Measurements from ENCODE around the gene CUL9. TPM values are rescaled to one million over a fixed set of nuclear protein-coding genes. Genes with fewer than 3 reads are reported as not detected.

Gene CUL9
- total RNA-seq, 1 donor from 2014 or later: 36.1 TPM

- Histone ChIP-seq H3K4me3 (no peak overlapping the region), H3K27ac (no peak overlapping the region), H3K27me3 (peaks cover 4% of the 10 kb centered on the region), H3K36me3 (no peaks in the 10 kb centered on the region), H3K9me3 (no peaks in the 10 kb centered on the region), H3K4me1 (no peaks in the 10 kb centered on the region)
- TF ChIP-seq CTCF (IDR thresholded peaks at IDR 0.05): no peak
- DNase-seq (ENCODE audit: low spot score in 2 of 2): no peak
- intact Hi-C loops (cut with DNase I): no loop called here
These were observed 82.7 kb downstream of the CUL9 start for GRCh38 chr6:43264599-43265145.

- TF ChIP-seq CTCF (IDR thresholded peaks at IDR 0.05): no peak
- no peak for DNase-seq (ENCODE audit: low spot score in 2 of 2)
- Histone ChIP-seq H3K4me1 (no peaks in the 10 kb centered on the region), H3K36me3 (no peaks in the 10 kb centered on the region), H3K4me3 (no peak overlapping the region), H3K9me3 (no peaks in the 10 kb centered on the region), H3K27ac (no peak overlapping the region), H3K27me3 (peaks cover 7% of the 10 kb centered on the region)
- intact Hi-C loops (cut with DNase I): no loop called here
These were observed 83.6 kb downstream of the CUL9 start for GRCh38 chr6:43265564-43265963.

GRCh38 chr6:43267619-43268354, 85.8 kb downstream of the CUL9 start:
- DNase-seq (ENCODE audit: low spot score in 2 of 2): no peak
- H3K4me3 ChIP-seq: no peak overlapping the region
- H3K36me3 ChIP-seq: no peaks in the 10 kb centered on the region
- no peak overlapping the region for H3K27ac ChIP-seq
- intact Hi-C loops (cut with DNase I): no loop called here
- no peaks in the 10 kb centered on the region for H3K9me3 ChIP-seq
- no peaks in the 10 kb centered on the region for H3K4me1 ChIP-seq
- H3K27me3 ChIP-seq: peaks cover 7% of the 10 kb centered on the region
- no peak for TF ChIP-seq CTCF (IDR thresholded peaks at IDR 0.05)

- intact Hi-C loops (cut with DNase I): no loop called here
- H3K4me3 ChIP-seq: no peak overlapping the region
- H3K4me1 ChIP-seq: no peaks in the 10 kb centered on the region
- no peaks in the 10 kb centered on the region for H3K36me3 ChIP-seq
- H3K27ac ChIP-seq: no peak overlapping the region
- no peak for TF ChIP-seq CTCF (IDR thresholded peaks at IDR 0.05)
- H3K9me3 ChIP-seq: no peaks in the 10 kb centered on the region
- DNase-seq (ENCODE audit: low spot score in 2 of 2): no peak
- H3K27me3 ChIP-seq: peaks cover 7% of the 10 kb centered on the region
These were observed 86.3 kb downstream of the CUL9 start for GRCh38 chr6:43268355-43268700.

GRCh38 chr6:43268782-43269272, 86.8 kb downstream of the CUL9 start:
- Histone ChIP-seq H3K4me3 (peak overlapping the region in 1 of 2 donors; percentile 60), H3K36me3 (no peaks in the 10 kb centered on the region), H3K27me3 (peaks cover 7% of the 10 kb centered on the region), H3K4me1 (no peaks in the 10 kb centered on the region), H3K9me3 (no peaks in the 10 kb centered on the region), H3K27ac (no peak overlapping the region)
- DNase-seq (ENCODE audit: low spot score in 2 of 2): no peak
- TF ChIP-seq CTCF (IDR thresholded peaks at IDR 0.05): no peak
- intact Hi-C loops (cut with DNase I): no loop called here
